Astrocyte (in vitro differentiated cells and primary cell): ENCODE measurements around the gene SOX18. TPM values are rescaled to one million over a fixed set of nuclear protein-coding genes. Genes with fewer than 3 reads are reported as not detected.

ENCODE experiments used
- DNase-seq: peaks from one replicate; pipeline ENCODE4 v3.0.0-alpha.2; 2010; ENCODE audit warnings: low read depth
- FAIRE-seq: peaks from 2 replicates; lab custom pipeline; 2011; peaks lifted over from hg19 to GRCh38; lab: Jason Lieb, UNC
- H2AFZ ChIP-seq: 2 replicates; pipeline ENCODE4 v1.6.0; 2012; ENCODE audit warnings: low read depth, low read length, inconsistent platforms
- H3K27ac ChIP-seq: 2 replicates; pipeline ENCODE4 v1.5.1; 2011; ENCODE audit warnings: low read depth, low read length, inconsistent platforms
- H3K27me3 ChIP-seq: 2 replicates; pipeline ENCODE4 v1.6.0; 2011; ENCODE audit warnings: low read length, inconsistent platforms; ENCODE audit not compliant: insufficient read depth
- H3K36me3 ChIP-seq: 2 replicates; pipeline ENCODE4 v1.5.1; 2011; ENCODE audit warnings: low read length, inconsistent platforms; ENCODE audit not compliant: insufficient read depth
- H3K4me1 ChIP-seq: 2 replicates; pipeline ENCODE4 v1.5.1; 2011; ENCODE audit warnings: low read length, inconsistent platforms; ENCODE audit not compliant: insufficient read depth
- H3K4me2 ChIP-seq: 2 replicates; pipeline ENCODE4 v1.6.0; 2012; ENCODE audit warnings: low read length, inconsistent platforms
- H3K4me3 ChIP-seq: 2 replicates; pipeline ENCODE4 v1.5.1; 2011; ENCODE audit warnings: low read depth, mild to moderate bottlenecking, low read length, inconsistent platforms; ENCODE audit not compliant: insufficient read depth
- H3K79me2 ChIP-seq: 2 replicates; pipeline ENCODE4 v1.6.0; 2012; ENCODE audit warnings: mild to moderate bottlenecking, low read length, inconsistent platforms; ENCODE audit not compliant: insufficient read depth
- H3K9ac ChIP-seq: 2 replicates; pipeline ENCODE4 v1.6.0; 2012; ENCODE audit warnings: mild to moderate bottlenecking, low read length, inconsistent platforms
- H3K9me3 ChIP-seq: 2 replicates; pipeline ENCODE4 v1.5.1; 2012; ENCODE audit warnings: low read depth, mild to moderate bottlenecking, low read length, inconsistent platforms; ENCODE audit not compliant: insufficient read depth
- H4K20me1 ChIP-seq: 2 replicates; pipeline ENCODE4 v1.6.0; 2012; ENCODE audit warnings: low read length, inconsistent platforms; ENCODE audit not compliant: insufficient read depth
- H3K27ac Mint-ChIP-seq: one replicate; pipeline ENCODE4 v1.8.0; 2021; ENCODE audit warnings: mild to moderate bottlenecking, mixed read lengths; ENCODE audit not compliant: unreplicated experiment
- H3K27me3 Mint-ChIP-seq: one replicate; pipeline ENCODE4 v1.8.0; 2021; ENCODE audit warnings: low read depth, mixed read lengths; ENCODE audit not compliant: unreplicated experiment
- H3K36me3 Mint-ChIP-seq: one replicate; pipeline ENCODE4 v1.8.0; 2021; ENCODE audit warnings: low read depth, mixed read lengths; ENCODE audit not compliant: unreplicated experiment
- H3K4me1 Mint-ChIP-seq: one replicate; pipeline ENCODE4 v1.8.0; 2021; ENCODE audit warnings: low read depth, mixed read lengths; ENCODE audit not compliant: unreplicated experiment
- H3K4me3 Mint-ChIP-seq: one replicate; pipeline ENCODE4 v1.8.0; 2021; ENCODE audit warnings: mild to moderate bottlenecking, moderate library complexity, mixed read lengths; ENCODE audit not compliant: unreplicated experiment
- H3K9me3 Mint-ChIP-seq: one replicate; pipeline ENCODE4 v1.8.0; 2021; ENCODE audit warnings: mild to moderate bottlenecking, mixed read lengths; ENCODE audit not compliant: unreplicated experiment
- CTCF ChIP-seq: IDR thresholded peaks from 2 replicates; pipeline ENCODE4 v1.5.1; 2011; ENCODE audit warnings: low read depth, mild to moderate bottlenecking, inconsistent platforms, low read length, moderate library complexity; ENCODE audit not compliant: insufficient read depth
- EZH2 ChIP-seq: IDR thresholded peaks from 2 replicates; pipeline ENCODE4 v1.6.1; 2012; ENCODE audit warnings: mild to moderate bottlenecking, low read length, inconsistent platforms; ENCODE audit not compliant: insufficient read depth
- total RNA-seq: library from RNA; stranded (reverse); gene quantifications from 2 replicates; pipeline ENCODE4 v1.2.1, GENCODE V29; 2021

Gene SOX18
- total RNA-seq, 1 donor from 2014 or later = 0.52 TPM

- H3K9me3 ChIP-seq = peaks cover 2% of the 10 kb centered on the region
- DNase-seq = no peak
- TF ChIP-seq CTCF = no peak
- TF ChIP-seq EZH2 = peak; percentile 79
Observed at GRCh38 chr20:64083804-64084684, 34.6 kb upstream of the SOX18 start, which contains the start of gene LKAAEAR1. Gene LKAAEAR1 (minus strand): TSS chr20:64084398. CDS start chr20:64084219, 179 bp downstream.

GRCh38 chr20:64083378-64083803, 34.0 kb upstream of the SOX18 start:
- Histone ChIP-seq H3K79me2 (no peaks in the 10 kb centered on the region), H2AFZ (peak overlapping the region; percentile 63), H3K36me3 (no peaks in the 10 kb centered on the region), H3K4me1 (peaks cover 16% of the 10 kb centered on the region), H3K4me2 (peak overlapping the region; percentile 83), H3K4me3 (no peak overlapping the region), H3K27me3 (peaks cover 34% of the 10 kb centered on the region), H3K9me3 (peaks cover 2% of the 10 kb centered on the region), H4K20me1 (peaks cover 10% of the 10 kb centered on the region), H3K9ac (no peak overlapping the region), H3K27ac (no peak overlapping the region)
- peak overlapping the region; percentile 74 for H3K4me3 Mint-ChIP-seq
- FAIRE-seq (no peak), DNase-seq (peak; percentile 63)
- H3K9me3 Mint-ChIP-seq = peaks cover 4% of the 10 kb centered on the region
- no peaks in the 10 kb centered on the region for H3K36me3 Mint-ChIP-seq
- no peaks in the 10 kb centered on the region for H3K4me1 Mint-ChIP-seq
- TF ChIP-seq CTCF (no peak), EZH2 (no peak)
- H3K27me3 Mint-ChIP-seq = peaks cover 20% of the 10 kb centered on the region
- H3K27ac Mint-ChIP-seq = no peak overlapping the region

More at GRCh38 chr20:64083804-64084684, 34.6 kb upstream of the SOX18 start, which contains the start of gene LKAAEAR1:
- H2AFZ ChIP-seq = peak within 1 kb of the TSS; percentile 63
- peak within 1 kb of the TSS; percentile 83 for H3K4me2 ChIP-seq
- H3K4me3 Mint-ChIP-seq = peak within 1 kb of the TSS; percentile 89
- no peaks in the 10 kb centered on the region for H3K36me3 Mint-ChIP-seq
- peaks cover 26% of the 10 kb centered on the region for H3K27me3 Mint-ChIP-seq
- peaks cover 38% of the 10 kb centered on the region for H3K27me3 ChIP-seq
- FAIRE-seq = no peak
- no peaks in the 10 kb centered on the region for H3K79me2 ChIP-seq
- no peak within 1 kb of the TSS for H3K9ac ChIP-seq
- no peaks in the 10 kb centered on the region for H3K4me1 Mint-ChIP-seq
- H4K20me1 ChIP-seq = peaks cover 9% of the 10 kb centered on the region
- peaks cover 4% of the 10 kb centered on the region for H3K9me3 Mint-ChIP-seq
- no peak within 1 kb of the TSS for H3K27ac Mint-ChIP-seq
- H3K4me3 ChIP-seq = no peak within 1 kb of the TSS
- no peak within 1 kb of the TSS for H3K27ac ChIP-seq
- H3K4me1 ChIP-seq = peaks cover 10% of the 10 kb centered on the region
- H3K36me3 ChIP-seq = no peaks in the 10 kb centered on the region
